DMS53 (cell line): Measurements from ENCODE around the gene UNC79.

Source experiments
- DNase-seq: peaks from one replicate; lab custom pipeline; 2025; lab: John Stamatoyannopoulos, UW

The UNC79 gene

DNA sequence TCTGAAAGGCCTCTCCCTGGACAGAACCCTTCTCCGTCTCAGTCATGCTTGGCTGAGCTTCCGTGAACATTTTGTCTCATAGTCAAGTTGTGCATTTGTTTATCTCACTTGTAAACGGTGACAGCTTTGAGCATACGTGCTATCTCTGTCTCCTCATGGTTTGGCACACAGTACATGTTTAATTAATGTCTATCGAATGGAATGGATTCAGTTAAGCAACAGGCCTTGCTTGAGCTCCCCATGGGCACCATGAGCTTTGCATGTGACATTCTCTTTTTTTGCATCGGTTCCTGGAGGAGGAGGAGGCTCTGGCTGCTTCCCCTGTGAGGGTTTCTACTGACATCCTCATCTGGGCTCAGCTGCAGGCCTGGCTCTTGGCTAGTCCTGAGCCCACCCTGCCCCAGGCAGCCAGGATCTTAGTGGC, 277.6 kb downstream of the UNC79 start:
- DNase-seq = no peak

DNA sequence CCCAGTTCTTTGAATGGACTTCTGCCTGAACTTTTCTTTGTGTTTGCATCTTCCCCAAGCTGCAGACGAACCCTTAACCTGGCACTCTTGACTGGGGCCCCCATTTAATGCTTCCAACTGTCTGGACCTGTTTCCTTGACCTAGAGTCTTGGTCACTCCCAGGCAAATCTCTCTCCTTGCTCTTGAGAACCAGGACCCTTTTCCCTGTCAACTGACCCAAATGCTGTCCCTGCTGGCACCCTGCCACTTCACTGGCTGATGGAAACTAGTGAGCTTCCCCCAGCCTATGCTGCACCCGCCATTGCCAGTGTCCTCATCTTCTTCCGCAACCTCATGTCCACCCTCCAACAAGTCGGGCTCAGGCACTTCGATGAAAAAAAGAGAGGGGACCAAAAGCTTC, 278.1 kb downstream of the UNC79 start:
- DNase-seq = no peak

DNA sequence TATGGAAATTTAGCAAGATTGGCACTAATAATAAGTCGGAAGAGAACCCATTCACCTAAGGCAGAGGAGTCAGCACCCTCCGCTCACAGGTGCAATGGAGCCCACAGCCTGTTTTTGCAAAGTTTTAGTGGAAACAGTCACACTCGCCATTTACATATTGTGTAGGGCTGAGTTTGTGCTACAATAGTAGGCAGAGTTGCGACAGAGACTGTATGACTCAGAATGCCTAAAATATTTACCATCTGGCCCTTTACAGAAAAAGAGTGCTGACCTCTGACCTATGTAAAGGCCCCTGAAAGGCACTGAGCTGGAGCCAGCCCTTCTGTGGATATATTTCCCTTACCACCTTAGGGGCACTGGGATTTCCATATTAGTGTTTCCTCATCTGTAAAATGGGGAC, 278.5 kb downstream of the UNC79 start:
- DNase-seq = no peak

DNA sequence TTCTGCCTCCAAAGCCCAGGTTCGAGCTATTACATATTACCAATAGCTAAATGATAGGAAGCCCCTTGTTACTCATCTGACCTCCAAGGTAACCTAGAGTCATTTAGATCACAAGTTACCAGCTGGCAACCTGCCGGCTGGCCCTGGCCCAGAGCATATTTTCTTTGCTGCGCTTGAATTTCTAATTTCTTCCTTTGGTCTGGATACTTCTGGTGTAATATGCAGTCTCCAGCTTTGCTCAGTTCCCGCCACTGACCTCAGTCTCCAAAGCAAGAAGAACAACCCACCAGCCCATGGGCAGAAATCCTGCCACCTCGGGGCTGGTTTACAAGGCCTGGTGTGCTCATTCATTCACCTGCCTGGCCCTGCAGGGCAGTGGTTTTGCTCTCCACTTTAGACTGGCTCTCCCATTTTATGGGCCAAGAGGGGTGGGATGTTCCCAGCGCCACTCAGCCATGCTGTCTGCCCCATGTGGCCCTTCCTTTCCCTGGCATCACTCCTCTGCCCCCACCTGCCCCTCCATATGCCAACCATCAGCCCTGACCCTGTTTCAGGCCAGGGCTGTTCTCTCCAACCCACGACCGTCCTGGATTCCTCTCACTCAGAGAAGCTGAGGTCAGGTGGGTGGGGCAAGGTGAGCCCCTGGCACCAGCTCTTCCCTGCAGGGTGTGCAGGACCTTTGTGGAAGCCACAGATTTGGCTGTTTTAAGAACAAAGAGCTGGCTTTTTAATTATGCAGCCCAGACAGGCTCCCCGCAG, 281.5 kb downstream of the UNC79 start:
- no peak for DNase-seq

DNA sequence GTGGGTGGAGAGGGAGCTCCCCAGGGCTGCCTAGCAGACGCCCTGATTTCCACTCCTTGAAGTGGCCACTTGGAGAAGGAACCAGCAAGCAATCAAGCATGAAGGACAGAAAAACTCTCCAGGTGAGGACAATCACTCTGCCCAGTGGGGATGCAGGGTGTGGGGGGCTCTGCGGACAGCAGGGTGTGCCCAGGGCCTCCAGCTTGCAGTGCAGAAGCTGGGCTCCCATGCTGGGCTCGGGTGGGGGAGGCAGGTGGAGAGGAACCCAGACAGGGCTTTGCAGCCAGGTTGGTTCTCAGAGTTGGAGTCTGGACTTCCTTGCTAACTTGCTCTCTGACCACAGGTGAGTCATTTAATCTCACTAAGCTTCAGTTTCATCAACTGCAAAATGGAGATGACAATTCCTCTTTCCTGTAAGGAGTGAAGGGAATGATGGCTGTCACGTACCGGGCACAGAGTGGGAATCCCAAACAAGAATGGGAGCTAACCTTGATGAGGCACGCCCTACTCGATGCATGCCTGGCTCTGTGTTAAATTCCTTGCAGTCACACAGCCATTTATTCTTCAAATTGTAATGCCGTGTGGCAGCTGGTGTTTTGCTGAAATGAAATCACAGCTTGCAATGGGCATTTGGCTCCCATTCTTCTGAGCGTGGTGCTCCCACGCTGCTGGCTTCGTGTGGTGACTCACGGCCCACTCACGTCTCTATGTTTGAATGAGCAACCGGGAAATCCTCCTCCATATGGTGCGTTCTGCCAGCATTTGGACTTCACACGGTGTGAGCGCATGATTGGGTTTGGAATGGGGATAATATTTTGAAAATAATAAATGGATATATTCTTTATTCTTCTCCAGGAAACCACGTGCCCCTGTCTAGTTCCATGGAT, 282.3 kb downstream of the UNC79 start:
- no peak for DNase-seq

GRCh38 chr14:93713726-93714405, 283.1 kb downstream of the UNC79 start:
- no peak for DNase-seq

DNA sequence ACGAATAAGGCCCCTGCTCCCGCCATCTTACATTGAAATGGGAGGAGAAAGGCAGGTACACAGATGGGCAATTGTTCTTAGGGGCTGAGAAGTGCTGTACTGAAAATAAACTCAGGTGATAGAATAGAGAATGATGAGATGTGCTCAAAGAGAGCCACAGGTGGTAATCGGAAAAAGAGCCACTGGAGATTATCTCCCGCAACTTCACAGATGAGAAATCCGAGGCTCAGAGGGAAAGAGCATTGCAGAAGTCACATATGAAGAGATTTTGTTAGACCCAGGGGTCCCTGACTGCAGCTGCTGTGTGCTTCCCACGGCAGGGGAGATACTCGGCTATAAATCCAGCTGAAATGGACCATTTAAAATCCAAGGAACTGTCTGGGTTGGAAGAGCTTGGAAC, 283.9 kb downstream of the UNC79 start:
- DNase-seq = no peak

GRCh38 chr14:93715279-93715927, 284.7 kb downstream of the UNC79 start:
- no peak for DNase-seq

DNA sequence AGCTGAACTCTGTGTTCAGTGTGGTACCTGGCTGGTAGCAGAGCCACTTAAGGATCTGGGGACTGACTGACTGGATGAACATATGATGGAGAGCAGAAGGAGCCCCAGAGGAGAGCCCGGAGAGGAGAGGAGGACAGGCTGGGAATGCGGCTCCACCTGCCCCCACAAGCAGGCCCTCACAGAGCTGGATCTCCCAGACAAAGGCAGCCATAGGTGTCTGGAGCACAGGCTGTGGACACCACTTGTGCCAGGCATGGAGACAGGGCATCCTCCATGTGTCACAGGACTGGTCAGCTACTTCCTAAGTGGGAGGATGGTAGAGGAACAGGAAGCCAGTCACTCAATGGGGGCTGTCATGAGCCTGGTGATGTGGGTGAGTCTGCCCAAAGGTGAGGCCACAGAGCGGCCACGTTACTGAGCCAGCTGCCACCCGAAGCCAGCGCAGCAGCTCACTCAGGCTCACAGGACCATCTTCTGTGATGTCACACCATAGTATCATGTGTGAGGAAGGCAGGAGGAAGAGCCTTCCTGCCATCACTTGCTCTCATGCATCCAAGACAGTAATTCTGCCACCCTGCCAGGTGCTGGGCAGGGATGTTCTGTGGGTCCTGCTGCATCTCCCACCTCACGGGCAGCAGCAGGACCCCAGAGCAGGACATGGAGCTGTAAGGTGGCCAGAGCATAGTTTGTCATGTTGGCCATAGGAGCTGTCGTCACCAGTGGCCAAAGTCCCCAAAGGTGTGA, 285.4 kb downstream of the UNC79 start:
- DNase-seq = no peak

- no peak for DNase-seq
Observed at GRCh38 chr14:93716746-93717667, 286.3 kb downstream of the UNC79 start.

DNA sequence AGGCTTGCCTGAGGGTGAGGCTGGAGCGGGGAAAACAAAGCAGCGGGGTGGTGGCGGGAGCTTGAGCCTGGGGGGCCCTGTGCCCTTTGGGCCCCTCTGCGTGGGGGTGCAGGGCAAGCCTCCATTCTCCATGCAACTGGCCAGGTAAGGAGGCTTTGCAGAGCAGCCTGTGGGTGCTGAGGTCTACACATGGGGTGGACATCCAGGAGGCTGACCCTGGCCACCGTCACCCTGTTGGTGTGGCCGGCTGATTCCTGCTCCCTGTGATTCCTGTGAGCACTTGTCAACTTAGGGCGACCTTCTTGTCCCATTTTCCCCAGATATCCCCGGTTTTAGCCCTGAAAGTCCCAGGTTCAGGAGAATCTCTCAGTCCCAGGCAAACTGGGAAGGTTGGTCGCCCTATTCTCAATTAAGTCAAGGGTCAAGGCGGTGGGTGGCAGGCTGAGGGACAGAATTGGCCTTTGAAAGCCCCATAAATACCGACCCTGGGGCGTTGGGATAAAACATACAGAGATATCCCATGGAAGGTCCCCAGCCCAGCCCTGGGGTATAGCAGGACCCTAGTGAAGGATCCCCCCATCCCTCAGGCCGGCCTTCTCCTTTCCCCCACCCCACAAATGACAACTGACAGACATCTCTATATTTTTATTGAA, 287.1 kb downstream of the UNC79 start:
- DNase-seq = no peak

GRCh38 chr14:93719256-93719655, 288.5 kb downstream of the UNC79 start:
- DNase-seq = no peak

- no peak for DNase-seq
Observed at GRCh38 chr14:93720076-93720815, 289.5 kb downstream of the UNC79 start.

DNA sequence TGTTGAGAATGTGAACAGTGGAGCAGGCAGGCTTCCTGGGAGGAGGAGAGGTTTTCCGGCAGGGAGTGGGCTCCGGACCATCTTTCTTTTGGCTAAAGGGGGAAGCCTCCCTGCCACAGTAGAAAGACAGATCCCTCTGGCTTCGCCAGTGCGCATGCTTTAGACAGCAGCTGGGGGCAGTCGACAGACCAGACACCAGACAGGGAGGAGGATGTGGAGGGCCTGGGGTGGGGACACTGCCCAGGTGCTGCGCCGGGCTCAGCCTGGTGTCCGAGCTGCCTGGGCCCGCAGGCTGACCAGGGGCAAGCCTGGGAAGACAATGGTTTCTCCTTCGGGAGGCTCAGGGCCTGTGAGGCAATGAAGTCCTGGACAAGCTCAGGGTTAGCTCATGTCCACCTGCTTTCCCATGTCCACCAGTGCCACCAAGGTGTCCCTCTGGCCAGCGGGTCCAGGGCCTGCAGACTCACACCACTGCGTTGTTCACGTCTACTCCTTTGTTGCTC, 290.3 kb downstream of the UNC79 start:
- DNase-seq = no peak

DNA sequence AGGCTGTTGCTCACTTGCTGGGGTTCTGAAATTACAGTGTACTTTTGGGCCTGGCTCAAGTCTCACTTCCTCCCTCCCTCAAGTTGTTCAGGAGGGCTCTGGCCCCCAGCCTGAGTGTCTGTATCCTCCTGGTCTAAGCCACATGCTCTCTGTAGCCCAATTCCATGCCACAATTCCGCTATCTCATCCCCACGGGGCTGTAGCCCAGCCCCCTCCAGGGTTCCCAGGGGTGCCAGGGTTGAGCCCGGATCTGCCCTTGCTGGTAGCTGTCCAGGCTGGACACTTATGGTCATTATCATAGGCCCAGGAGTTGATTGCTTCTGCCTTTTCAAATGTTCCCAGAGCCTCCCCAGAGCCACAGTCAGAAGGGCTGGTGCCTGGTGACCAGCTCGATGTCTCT, 292.3 kb downstream of the UNC79 start:
- DNase-seq = no peak

DNA sequence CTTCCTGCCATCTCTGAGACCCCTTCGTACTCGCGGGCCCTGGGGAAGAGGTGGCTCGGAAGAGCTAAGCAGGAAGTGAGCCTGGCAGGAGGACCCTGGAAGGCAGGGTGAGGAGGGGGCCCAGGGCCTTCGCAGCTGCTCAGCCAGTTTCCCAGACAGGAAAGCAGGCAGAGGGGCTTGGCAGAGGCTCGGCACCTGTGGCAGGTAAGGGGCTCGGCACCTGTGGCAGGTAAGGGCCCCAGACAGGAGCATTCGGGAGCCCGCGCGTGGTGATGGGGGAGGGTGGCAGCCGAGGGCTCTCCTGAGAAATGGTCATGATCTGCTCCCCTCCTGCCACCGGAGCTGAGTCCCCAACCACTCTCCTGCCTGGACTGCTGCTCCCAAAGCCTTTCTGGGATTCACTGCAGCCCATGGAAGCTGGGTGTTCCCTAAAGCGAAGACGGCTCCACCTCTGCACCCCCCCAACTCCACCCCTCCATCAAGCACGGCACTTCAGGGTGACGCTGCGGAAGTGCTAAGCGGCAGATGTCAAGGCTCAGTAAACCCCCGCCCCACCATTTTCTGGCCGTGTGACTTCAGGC, 294.4 kb downstream of the UNC79 start:
- DNase-seq = no peak

DNA sequence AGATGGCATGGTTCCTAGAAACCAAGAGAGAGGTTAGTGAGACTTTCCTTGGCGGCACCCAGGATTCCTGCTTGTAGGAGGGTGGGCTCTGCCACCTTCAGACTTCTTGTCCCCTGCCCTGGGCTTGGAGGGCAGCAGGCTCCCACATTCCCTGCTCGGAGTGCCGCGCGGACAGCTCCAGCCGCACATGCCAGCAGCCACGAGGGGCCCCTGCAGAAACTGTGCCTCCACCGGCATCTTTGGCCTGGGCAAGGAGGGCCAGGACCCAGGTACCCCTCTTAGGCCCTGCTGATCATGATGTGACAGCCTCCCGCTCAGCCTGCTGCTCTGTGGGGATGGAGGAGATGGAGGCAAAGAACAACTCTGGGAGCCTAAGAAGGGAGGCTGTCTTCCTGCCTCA, 295.3 kb downstream of the UNC79 start:
- no peak for DNase-seq

- DNase-seq = no peak
Observed at GRCh38 chr14:93727039-93727740, 296.5 kb downstream of the UNC79 start.
